Stimulated activated CD4-positive, alpha-beta T cell treated with anti-CD3 and anti-CD28 coated beads, Interleukin-1b, Interleukin-23, amount 100 ng/mL, for 24 hours (primary cell): ENCODE data around the gene NRF1.
"Not testable (repeated sequence)": the region's sequence is repeated elsewhere in the genome, so short reads cannot be mapped to it uniquely, and the experiment has no call there.

Experiments used
- DNase-seq, 4 experiments: peaks; one replicate each; pipeline ENCODE4 v3.0.0-alpha.2; 2020; ENCODE audit warnings: low read depth in 4 of 4, low spot score in 1 of 4

NRF1 gene

DNA sequence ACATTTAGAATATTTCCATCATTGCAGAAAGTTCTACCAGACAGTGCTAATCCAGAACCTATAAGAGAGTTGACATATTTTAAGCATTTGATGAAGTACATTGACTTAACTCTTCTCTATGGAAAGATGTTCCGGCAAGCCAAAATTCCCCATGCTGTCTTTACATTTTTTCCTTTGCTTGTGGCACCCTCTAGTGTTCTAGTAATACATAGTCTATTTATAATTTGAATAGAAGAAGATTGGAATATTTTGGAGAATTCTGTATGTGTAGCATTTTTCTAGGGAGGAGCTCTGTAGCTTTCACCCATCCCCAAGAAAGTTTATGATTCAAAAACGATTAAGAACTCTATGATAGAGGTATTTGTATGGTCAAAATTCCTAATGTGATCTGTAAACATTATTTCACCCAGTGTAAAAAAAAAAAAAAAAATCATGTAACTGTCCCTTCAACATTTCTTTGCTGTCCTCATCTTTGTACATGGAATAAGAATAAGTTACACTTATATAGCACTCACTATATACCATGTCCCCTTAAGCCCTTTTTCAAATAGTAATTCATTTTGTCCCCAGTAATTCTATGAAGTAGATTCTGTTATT lies 33.2 kb downstream of the NRF1 start:
- no peak for DNase-seq

- DNase-seq: no peak
Observed at GRCh38 chr7:129646369-129647021, 35.0 kb downstream of the NRF1 start.

- DNase-seq: no peak
Observed at GRCh38 chr7:129649128-129649690, 37.7 kb downstream of the NRF1 start.

DNA sequence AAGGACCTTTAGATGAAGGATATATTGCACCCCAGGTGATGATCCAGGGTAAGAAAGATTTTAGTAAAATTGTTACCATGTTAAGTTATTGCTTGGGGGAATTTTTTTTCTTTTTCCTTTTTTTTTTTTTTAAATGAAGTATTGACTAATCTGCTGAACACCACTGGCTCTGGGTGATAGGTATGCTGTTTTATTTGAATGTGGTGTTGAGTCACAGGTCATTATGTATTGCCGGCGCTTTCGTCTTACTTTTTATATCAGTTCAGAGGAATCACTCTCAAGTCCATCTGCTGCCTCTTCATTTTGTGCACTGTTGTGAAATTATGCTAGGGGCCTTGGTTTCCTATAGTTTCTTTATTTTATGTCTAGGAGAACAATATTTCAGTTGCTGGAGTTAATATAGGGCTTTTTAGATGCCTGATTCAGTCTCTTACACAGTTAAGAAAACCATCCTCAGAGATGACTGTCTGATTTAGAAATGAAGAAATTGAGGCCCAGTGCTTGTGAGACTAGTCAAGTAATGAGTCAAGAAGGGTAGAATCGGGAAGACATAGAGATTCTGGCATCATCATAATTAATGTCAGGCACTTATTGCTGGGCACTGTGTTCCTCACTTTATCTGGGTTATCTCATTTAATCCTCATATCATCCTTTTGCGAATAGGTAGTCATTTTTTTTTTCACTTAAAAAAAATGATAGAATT lies 38.7 kb downstream of the NRF1 start:
- DNase-seq: no peak

DNA sequence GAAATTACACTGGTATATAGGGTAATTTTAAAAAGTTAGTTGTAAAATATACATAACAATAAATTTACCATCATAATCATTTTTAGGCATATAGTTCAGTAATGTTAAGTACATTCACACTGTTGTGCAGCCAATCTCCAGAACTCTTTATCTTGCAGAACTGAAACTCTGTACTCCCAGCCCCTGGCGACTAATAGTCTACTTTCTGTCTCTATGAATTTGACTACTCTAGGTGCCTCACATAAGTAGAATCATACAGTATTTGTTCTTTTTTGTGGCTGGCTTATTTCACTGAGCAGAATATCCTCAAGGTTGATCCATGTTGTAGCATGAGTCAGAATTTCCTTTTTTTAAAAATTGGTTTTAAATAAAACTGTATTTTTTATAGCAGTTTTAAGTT lies 41.4 kb downstream of the NRF1 start:
- DNase-seq: peak in 1 of 4 experiments; percentile 8

- DNase-seq: no peak
Observed at GRCh38 chr7:129655811-129656210, 44.3 kb downstream of the NRF1 start.

- no peak for DNase-seq
Observed at GRCh38 chr7:129657363-129657762, 45.8 kb downstream of the NRF1 start.

- not testable (repeated sequence) for DNase-seq
Observed at GRCh38 chr7:129659907-129660306, 48.4 kb downstream of the NRF1 start.

DNA sequence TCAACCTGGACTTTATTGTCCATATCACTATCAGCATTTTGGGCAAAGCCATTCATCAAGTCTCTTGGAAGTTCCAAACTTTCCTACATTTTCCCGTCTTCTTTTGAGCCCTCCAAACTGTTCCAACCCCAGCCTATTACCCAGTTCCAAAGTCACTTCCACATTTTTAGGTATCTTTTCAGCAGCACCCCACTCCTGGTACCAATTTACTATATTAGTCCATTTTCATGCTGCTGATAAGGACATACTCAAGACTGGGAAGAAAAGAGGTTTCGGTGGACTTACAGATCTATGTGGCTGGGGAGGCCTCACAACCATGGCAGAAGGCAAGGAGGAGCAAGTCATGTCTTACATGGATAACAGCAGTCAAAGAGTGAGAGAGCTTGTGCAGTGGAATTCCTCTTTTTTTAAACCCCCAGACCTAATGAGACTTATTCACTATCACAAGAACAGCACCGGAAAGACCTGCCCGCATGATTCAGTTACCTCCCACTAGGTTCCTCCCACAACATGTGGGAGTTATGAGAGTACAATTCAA lies 50.2 kb downstream of the NRF1 start:
- DNase-seq: no peak

DNA sequence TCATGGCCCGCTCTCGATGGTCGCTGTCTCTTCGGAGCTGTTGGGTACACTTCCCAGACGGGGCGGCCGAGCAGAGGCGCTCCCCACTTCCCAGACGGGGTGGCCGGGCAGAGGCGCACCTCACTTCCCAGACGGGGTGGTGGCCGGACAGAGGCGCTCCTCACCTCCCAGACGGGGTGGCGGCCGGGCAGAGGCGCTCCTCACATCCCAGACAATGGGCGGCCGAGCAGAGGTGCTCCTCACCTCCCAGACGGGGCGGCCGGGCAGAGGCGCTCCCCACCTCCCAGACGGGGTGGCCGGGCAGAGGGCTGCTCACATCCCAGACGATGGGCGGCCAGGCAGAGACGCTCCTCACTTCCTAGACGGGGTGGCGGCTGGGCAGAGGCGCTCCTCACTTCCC lies 51.7 kb downstream of the NRF1 start:
- not testable (repeated sequence) for DNase-seq

DNA sequence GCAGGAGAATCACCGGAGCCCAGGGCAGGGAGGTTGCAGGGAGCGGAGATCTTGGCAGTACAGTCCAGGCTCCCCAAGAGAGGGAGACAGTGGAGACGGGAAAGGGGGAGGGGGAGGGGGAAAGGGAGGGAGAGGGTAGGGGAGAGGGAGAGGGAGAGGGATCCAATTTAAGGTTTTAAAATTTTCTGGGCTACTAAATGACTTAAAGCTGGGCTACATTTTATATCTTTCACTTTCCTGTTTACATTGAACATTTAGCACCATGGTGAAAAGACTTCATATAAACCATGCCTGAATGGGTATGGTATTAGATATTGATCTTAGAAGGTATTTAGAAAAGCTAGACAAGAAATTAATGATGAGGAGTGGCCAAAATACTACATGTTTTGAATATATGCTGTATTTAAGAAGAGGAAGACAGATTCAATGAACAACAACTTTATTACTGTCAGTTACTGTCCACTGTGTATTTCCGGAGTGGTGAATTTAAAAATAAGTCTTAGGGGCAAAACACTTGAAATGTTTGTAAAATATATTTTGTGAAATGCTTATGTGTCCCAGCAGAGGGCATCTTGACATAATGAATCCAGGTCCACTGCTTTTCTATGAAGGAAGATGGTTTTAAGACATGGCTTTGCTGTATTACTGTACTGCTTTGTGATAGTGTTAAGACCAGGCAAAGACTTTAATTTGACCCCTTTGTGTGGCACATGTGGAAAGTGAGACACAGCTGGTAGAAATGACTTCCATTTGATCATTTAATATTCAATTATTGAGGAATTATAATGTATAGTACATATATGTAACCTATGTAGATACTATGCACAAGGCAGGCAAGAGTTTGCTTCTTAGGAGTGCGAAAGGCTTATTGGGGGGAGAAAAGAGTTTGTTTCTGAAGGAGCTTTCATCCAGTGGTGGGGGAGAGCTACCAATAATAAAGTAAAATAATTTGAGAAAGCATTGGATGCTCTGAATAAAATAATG lies 52.8 kb downstream of the NRF1 start:
- no peak for DNase-seq

- DNase-seq: no peak
Observed at GRCh38 chr7:129665013-129665401, 53.5 kb downstream of the NRF1 start.

DNA sequence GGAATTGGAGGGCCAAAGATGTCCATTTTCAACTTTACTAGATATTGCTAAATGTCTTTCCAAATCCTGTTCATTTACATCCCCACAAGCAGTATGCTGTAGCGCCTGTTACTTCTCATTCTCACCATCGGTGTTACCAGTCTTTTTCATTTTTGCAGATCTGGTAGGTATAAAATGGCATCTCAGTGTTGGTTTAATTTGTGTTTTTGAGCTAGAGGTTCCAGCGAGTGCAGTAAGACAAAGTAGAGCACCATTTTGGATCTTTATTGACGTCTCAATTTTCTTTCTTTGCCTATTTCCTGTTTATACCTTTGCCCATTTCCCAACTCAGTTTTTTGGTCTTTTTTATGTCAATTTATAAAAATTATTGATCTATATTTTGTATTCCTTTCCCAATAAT lies 55.6 kb downstream of the NRF1 start:
- no peak for DNase-seq

DNA sequence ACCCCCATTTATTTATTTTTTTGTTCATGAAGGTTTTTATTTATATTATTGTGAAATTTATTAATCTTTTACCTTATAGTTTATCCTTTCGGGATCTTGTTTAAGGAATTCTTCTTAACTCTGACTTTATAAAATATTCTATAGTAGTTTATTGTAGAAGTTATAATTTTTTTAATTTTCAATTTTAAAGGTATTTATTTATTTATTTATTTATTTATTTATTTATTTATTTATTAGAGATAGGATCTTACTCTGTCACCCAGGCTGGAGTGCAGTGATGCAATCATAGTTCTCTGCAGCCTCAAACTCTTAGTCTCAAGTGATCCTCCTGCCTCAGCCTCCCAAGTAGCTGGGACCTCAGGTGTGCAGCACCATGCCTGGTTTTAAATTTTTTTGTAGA lies 56.0 kb downstream of the NRF1 start:
- no peak for DNase-seq

DNA sequence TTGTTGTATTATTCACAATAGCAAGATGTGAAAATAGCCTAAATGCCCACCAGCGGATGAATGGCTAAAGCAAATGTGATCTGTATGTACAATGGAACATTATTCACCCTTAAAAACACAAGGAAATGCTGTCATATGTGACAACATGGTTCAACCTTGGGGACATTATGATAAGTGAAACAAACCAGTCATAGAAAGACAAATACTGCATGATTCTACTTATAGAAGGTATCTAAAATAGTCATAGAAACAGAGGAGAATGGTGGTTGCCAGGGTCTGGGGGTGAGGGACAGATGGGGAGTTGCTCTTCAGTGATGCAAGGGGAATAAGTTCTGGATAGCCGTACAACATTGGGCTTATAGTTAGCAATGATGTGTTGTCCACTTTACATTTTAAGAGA lies 58.4 kb downstream of the NRF1 start:
- no peak for DNase-seq

- DNase-seq: no peak
Observed at GRCh38 chr7:129670656-129671055, 59.1 kb downstream of the NRF1 start.

DNA sequence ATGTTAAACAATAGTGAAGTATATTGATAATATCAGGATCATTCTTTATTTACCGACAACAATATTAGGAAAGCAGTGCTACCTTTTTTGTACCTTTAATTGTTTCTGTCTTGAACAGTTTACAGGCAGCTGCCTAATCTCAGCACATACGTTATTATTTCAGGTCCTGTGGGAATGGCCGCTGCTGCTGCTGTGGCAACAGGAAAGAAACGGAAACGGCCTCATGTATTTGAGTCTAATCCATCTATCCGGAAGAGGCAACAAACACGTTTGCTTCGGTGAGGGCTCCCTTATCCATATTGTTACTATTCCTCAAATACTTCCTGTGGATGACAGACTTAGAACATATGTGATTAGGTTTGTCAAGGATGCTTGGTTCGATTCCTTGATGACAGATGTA lies 59.7 kb downstream of the NRF1 start:
- no peak for DNase-seq

- DNase-seq: not testable (repeated sequence)
Observed at GRCh38 chr7:129674475-129674874, 63.0 kb downstream of the NRF1 start.

- no peak for DNase-seq
Observed at GRCh38 chr7:129675521-129675920, 64.0 kb downstream of the NRF1 start.

GRCh38 chr7:129676017-129676897 lies 64.7 kb downstream of the NRF1 start:
- no peak for DNase-seq
